Measurements from ENCODE around the gene NUP133.
"Not testable (repeated sequence)": the region's sequence is repeated elsewhere in the genome, so short reads cannot be mapped to it uniquely, and the experiment has no call there.

Gene NUP133

DNA sequence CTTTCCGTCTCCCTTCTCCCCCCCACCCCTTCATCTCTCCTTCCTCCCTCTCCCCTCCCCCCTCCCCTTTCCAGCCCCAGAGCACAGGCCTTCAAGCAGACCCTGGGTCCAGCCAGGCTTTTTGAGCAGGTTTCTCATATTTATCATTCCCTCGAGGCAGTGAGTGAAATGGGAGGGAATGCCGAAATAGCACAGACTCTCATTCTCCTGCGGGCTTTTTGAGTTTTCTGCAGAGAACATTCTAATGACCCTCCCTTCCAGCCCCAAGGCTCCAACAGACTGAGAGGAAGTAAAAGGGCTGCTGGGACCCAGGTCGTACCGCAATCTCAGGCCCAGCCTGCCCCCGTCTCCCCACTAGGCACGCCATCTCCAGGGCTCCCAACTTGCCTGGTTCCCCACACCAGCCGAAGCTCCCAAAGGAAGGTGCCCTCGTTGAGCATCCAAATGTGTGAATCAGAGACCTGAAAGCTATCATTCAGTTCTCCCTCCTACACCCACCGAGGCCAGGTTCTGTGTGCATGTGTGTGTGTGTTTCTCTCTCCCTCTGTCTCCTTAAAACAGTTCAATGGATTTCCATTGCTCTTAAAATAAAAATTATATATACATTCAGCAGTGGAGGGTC, 96.6 kb downstream of the NUP133 start:
- DNase-seq, result no peak

DNA sequence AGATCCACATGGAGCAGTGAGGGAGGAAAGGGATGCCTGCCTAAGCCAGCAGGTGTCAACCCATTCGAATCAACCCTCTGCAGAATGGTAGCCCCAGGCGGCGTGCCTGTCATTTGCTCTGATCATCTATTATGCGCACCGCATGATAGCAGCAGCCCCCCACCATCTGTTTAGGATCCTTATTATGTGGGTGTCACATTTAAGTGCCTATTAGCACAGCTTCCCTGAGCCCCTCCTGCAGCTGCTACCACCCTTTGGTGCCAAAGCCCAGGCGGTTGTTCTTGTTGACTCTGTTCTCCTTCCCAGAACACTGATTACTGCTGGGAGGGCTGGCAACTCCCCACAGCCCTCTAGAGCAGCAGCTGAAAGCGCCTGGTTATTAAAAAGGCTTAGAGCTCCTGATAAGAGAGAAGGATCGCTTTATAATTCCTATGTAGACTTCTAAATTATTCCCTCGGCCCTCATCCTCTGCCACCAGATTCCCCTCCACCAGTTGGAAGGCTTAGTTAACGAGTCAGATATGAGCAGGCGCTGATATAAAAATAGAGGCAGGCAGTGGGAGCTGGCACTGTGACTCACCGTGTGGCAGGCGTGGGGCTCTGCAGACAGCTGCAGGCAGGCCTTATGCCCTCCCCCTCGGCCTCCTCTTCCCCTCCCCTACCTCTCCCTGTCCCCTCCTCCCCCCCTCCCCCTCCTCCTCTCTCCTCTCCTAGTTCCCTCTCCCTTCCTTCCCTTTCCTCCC, 97.3 kb downstream of the NUP133 start:
- DNase-seq, result peak; percentile 71 to 83 (median 74)

DNA sequence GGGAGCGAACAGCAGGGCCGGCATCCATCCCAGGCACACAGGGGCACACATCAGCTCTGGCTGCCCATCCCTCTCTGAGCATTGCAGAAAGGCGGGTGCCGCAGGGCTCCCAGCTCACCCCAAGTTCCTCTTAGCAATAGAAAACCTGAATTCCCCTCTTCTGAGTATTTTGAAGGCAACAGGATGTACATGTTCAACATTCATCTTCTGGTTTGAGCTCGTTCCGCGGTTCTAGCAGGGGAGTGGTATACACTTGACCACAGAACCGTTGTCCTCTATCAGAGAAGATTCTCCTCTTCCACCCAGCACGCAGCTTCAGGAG, 97.8 kb downstream of the NUP133 start:
- DNase-seq, result peak; percentile 53 to 61 (median 55)

DNA sequence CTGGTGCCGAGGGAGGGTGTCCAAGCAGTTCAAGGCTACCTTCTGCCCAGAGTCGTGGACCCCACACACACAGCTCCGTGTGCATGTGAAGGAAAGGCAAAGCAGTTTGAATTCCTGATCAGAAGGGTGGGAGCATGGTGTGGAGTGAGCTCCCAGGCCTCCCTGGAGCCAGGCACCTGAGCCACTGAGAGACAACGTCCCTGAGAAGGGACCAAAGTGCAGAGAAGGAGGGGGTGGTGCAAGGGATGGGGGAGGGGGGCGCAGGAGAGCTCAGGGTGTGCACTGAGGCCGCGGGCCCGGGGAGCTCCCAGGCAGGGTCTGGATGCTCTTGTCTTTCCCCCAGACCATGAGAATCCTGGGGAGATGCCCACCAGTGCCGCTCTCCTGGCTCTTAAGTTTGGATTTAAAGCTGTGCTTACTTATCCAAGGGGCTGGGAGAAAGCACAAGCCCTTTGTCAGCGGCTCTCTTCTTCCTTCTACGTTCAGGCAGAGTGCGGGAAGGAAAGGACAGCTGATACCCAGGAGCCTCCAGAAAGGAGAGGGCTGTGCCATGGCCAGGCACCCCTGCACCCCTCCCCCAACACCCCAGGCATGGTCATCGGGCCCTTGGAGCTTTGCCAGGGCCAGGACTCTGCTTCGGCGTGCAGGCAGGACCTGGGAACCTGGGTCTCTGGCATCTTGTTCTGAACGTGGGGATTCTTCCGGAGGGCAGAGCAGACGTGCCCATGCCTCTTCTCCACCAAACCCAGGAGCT, 98.3 kb downstream of the NUP133 start:
- DNase-seq, result no peak

DNA sequence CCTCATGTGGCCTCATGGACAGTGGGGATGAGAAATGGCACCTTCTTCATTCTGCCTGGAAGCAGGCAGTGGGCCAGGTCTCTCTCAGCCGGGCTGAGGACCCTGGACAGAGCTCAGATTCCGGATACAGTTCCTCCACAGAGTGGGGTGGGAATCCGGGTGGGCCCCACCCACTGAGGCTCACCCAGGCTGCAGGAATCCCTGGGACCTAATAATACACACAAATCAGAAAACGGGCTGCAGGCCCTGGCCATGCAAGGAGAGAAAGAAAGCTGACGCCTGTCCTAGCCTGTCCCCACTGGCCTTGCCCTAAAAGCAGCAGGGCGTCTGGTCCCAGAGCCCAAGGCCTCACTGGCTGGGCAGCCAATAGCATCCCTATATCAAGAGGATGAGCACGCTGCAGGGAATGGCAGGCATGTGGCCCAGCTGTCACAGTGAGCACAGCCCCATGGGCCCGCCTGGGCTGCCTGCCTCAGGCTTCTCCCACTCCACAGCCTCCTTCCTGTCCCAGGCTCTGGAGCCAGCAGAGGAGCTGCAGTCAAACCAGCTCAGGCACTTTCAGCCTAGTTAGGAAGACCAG, 99.6 kb downstream of the NUP133 start:
- DNase-seq, result no peak

DNA sequence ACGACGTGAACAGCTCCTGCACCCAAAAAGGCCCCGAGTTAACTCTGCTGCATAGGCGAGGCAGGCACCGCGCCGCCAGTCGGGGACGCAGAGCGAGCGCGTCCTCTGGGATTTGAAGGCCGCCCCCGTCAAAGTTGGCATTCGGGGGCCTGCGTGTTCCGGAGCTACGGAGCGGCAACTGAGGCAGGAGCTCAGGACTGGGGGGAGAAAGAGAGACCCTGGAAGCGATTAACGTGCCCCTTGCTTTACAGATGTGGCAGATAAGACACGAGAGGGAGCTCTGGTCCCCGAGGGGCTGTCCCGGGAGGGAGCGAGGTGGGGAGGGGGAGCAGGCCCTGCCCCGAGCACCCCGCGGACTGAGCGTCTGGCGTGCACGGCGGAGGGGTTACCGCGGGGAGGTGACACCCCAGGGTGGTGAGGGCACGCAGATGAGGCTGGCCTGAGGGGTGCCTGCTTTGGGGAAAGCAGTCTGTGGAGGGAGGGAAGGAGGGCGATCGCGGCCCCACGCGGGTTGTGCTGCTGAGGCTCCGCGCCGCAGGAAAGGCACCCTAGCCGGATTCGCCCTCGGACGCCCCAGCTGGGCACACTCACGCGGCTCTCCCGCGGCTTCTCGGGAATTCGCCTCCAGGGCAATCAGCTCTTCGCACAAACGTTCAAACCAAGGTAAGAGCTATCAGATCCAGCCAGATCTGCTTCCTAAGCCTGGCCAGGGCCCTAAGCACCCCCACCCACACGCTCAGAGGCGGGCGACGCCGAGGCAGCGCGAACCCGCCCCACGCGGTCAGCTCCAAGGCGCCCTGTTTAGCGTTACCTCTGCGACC, 100.7 kb downstream of the NUP133 start:
- peak in 2 of 3 donors; percentile 16 to 28 for DNase-seq

DNA sequence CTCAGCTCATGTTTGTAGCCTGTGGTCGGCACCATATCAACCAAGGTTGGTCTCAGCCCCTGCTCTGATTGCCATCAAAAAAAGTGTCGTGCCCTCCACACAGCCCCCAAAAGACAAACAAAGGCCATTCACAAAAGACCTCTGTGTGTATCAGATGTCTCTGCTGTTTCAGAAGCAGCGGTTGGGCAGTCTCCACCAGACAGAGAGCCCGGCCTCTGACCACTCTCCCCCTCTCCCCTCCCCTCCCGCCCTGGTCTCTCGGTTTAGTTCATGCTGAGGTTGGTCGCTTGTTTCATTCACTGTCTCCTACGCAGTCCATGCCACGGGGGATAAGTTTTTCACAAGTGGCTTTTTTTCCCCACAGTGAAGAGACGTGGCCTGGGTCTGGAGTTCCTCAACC, 101.3 kb downstream of the NUP133 start:
- DNase-seq, result no peak

DNA sequence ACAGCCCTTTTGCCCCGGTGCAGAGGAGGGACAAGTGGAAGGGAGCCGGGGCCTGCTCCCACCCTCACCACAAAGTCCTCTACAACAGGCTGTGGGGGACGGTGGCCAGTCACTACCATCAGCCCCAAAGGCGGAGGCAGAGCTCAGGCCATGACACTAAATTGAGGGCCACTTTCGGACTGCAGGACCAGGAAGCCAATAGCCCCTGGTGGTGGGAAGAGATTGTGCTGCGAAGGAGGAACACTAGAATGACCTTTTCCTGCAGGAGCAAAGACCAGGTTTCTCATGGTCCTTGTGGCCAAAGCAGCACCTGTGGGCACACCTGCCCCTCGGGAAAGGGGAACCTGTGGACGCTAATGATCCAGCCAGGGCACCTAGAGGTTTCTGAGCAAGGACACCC, 104.6 kb downstream of the NUP133 start:
- DNase-seq, result no peak

DNA sequence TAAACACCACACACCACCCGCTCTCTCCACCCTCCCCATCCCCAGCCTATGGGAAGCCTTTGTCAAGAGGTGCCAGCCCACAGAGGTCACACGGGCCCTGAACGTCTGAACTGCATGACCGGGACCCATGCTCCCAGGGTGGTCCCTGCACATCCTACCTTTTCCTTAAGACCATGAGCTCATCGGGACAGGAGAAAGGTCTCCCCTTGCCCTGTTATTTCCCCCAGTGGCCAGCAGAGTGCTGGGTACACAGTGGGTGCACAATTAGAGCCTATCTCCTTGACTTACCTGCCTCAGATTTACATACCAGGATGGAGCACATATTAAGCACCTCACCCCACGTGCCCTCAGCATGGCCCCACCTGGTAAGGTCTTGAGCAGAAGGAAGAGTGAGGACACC, 105.1 kb downstream of the NUP133 start:
- DNase-seq, result no peak

DNA sequence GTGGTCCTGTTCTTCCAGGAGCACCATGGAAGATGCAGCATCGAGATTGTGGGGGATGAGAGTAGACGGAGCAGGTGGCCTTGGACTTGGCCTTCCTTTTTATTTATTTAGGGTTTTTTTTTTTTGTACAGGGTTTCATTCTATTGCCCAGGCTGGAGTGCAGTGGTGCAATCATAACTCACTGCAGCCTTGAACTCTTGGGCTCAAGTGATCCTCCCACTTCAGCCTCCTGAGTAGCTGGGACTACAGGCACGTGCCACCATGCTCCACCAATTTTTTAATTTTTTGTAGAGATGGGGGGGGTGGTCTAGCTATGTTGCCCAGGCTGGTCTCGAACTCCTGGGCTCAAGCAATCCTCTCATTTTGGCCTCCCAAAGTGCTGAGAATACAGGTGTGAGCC, 105.8 kb downstream of the NUP133 start:
- DNase-seq, result not testable (repeated sequence)

DNA sequence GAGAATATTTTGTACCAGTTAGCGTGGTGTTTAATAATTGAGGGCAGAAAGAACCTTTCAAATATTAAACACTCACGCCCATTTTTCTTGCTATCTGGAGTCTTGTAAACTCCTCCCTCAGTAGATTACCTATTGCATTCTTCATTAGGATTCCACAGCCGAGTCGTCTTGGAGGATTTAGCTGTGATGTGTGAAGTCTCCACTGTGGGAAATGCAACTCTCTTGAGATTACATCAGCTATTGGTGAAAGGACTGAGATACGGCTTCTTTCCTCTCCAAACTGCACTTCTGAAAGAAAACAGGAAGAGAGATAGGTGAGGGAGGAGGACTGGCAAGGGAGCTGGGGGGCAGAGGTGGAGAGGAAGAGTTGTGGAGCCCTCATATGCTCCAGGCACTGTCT, 110.4 kb downstream of the NUP133 start:
- no peak for DNase-seq

DNA sequence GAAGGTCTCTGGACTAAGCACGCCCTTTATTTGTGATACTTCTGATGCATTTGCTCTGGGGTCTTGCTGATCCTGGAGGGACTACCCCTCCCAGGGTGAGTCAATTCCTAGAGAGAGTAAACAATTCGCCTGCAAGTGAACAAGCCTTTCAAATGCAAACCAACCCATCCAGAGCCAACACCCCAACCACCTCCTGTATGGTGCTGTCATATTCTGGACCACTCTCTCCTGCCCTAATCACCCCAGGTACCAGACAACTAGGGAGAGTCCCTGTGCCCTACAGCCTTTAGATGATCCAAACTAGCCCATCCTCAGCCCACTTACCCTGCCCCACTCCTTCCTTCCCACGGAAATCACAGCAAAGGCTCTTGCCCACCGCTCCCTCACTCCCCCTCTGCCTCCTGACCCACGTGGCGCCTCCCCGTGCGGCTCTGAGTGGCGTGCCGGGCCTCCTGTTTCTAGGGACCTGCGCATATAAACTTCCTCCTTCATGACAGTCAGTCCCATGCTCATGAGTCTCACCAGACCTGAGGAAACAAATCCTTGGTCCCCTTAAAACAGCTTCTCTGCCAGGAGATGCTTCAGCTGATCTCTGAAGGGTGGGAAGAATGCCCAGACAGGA, 111.4 kb downstream of the NUP133 start:
- peak in 2 of 3 donors; percentile 18 for DNase-seq

DNA sequence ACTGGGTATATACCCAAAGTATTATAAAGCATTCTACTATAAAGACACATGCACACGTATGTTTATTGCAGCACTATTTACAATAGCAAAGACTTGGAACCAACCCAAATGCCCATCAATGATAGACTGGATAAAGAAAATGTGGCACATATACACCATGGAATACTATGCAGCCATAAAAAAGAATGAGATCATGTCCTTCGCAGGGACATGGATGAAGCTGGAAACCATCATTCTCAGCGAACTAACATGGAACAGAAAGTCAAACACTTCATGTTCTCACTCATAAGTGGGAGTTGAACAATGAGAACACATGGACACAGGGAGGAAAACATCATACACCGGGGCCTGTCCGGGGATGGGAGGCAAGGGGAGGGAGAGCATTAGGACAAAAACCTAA, 113.6 kb downstream of the NUP133 start:
- DNase-seq, result not testable (repeated sequence)

DNA sequence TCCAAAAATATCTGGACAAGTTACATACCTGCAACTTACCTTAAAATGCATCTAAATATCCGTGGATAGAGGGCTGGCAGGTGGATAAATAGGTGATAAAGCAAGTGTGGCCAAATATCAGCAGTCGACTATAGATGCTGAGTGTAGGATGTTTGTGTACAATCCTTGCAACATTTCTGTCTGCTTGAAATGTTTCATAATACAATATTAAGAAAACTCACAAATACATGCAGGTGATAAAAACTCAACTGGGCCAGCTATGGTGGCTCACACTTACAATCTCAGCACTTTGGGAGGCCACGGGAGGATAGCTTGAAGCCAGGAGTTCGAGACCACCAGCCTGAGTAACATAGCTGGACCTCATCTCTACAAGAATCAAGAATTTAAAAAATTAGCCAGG, 115.2 kb downstream of the NUP133 start:
- peak in 1 of 3 donors; percentile 16 for DNase-seq

All from suppressor macrophage treated with lipopolysaccharide for 1 hour (primary cell).